ENCODE measurements around the gene CBX2.

CBX2 gene

DNA sequence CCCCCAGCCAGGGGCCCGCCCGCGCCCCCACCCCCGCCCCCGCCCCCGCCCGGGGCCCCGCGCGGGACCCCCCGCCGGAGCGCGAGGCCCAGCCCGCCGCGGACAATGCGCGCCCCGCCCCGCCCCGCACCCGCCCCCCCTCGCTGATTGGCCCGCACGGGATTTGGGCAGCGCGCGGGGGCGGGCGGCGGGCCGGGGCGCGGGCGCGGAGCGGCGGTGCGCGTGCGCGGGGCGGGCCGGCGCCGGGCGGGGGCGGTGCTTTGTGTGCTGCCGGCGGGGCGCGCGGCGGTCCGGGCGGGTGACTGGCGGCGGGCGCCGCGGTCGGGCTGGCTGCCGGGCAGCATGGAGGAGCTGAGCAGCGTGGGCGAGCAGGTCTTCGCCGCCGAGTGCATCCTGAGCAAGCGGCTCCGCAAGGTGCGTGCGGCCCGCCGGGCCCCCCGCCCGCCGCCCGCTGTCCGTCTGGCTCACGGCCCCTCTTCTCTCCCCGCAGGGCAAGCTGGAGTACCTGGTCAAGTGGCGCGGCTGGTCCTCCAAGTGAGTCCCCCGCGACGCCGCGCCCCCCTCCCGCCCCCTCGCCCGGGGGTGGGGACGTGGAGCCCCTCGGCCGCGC lies at the start of gene CBX2:
Gene CBX2, plus strand, starts transcription at position 255 of the 610 bp plus-strand sequence. Its CDS starts 88 bp downstream, at position 343.
- peak; percentile 66 for DNase-seq (ENCODE audit: low read depth)

DNA sequence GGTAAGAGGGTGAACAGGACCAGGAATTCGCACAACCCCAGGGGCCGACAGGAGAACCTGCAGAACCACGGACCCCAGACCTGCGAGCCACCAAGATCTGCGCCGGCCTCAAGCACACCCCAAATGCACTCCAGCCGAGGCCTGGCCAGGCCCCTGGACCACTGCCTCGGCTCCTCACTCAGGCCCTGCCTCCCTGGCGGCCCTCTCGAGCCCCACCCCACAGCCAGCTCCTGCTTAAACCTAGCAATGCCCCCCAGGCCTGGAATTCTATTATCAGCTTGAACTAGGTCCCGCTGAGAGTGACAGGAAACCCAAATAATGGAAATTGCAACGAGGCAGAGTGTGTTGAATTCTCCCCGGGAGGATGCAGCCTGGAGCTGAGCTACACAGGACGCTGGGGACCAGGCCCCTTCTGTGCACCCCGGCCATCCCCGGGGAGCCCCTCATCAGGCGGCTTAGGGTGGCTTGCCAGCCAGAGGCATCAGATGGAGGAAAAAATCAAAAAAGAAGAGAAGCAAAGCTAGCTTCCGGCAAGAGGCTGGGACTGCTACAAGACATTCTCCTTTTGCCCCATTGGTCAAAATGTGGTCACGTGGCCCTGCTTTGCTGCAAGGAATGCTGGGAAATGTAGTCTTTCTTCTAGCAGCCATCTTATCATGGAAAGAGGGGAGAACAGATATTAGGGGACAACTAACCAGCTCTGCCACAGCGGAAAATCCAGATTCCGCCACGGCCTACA lies 49.6 kb upstream of the CBX2 start:
- peak; percentile 67 for DNase-seq (ENCODE audit: low read depth)

DNA sequence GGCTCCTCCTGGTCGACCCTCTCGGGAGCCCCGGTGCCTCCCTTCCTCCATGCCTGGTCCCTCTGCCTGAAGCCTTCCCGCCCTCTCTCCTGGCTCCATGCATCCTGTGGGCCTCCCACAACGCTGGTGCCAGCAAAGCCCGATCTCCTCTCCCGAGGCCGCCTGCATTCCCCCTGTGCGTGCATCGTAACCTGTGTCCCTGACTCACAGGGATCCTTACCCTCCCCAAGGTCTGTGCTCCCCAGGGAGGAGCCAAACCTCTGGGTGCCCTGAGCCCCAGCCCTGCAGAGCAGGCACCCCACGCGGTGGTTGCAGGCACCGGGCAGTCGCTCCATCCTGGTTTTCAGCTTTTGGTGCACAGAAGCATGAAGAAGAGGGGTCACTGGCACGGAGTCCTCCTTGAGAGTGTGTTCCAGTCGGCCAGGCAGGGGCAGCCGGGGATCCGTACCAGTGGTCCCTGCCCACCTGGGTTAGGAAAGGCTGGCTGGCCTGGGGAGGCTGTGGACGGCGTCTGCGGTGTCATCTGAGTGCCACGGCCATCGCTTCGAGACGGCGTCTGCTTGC lies 49.0 kb upstream of the CBX2 start:
- DNase-seq (ENCODE audit: low read depth): no peak

DNA sequence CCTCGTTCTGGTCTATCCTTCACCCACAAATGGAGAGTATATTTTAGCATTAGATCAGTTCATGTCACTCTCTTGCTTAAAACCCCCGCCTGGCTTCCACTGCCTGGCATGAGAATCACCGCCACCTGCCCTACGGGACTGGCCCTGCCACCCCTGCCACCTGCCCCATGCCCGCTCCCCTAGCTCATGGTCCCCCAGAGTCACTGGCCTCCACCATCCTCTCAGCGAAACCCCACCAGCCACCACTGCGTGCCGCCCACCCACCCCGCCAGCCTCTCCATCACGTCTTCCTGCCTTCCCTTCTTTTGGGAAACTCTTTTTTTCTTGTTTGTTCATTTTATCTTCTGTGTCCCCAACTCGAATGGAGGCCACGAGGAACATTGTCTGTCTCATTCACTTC lies 48.2 kb upstream of the CBX2 start:
- no peak for DNase-seq (ENCODE audit: low read depth)

DNA sequence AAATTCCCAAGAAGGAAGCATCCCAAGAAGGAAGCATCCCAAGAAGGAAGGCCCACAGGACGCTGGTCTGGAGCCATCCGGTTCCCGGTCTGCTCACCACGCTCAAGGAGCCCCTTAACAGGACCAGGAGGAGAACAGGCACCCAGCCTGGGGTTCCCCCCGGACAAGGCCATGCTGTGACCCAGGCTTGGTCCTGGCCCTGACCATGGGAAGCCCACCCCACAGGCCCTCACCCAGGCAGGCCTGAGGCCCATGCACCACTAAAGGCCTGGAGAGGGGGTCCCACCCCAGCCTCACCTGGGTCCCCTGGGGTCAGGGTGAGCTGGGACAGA lies 47.5 kb upstream of the CBX2 start:
- DNase-seq (ENCODE audit: low read depth): no peak

DNA sequence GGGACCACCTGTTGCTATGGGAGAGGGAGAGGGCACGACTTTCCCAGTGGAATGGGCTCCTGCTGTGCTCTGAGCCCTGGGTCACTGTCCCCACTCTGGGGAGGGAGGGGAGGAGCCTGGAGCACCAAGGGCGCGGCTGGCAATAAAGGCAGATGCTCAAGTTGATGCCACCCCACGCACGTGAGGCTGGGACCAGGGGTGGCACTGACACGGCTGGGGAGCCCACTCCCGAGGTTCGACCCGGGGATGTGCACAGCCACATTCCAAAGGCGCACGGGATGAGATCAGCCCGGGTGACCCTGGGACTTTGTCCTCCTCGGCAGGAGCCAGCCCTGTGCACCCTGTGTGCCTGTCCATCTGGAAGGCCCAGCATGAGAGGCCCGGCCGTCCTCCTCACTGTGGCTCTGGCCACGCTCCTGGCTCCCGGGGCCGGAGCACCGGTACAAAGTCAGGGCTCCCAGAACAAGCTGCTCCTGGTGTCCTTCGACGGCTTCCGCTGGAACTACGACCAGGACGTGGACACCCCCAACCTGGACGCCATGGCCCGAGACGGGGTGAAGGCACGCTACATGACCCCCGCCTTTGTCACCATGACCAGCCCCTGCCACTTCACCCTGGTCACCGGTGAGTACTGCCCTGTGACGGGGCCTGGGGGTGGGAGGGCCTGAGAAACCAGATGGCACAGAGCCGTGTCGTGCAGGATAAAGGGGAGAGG lies 47.0 kb upstream of the CBX2 start, which contains the start of gene ENPP7:
Gene ENPP7, plus strand, starts transcription at position 175 of the 715 bp plus-strand sequence. Its CDS starts 197 bp downstream, at position 372.
- no peak for DNase-seq (ENCODE audit: low read depth)

DNA sequence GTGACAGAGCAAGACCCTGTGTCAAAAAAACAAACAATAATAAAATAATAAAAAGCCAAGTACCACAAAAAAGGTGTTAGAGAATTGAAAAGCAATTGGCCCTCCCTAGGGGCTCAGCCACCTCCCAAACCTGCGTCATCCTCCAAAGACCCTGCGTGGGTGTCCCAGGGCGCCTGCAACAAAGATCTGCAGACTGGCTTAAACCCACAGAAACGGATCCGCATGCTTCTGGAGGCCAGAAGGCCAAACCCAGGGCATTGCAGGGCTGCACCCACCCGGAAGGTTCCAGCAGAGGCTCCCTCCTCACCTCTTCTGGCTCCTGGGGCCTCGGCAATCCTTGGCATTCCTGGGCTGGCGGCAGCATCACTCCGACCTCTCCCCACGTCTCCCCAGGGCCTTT lies 45.7 kb upstream of the CBX2 start:
- DNase-seq (ENCODE audit: low read depth): no peak

DNA sequence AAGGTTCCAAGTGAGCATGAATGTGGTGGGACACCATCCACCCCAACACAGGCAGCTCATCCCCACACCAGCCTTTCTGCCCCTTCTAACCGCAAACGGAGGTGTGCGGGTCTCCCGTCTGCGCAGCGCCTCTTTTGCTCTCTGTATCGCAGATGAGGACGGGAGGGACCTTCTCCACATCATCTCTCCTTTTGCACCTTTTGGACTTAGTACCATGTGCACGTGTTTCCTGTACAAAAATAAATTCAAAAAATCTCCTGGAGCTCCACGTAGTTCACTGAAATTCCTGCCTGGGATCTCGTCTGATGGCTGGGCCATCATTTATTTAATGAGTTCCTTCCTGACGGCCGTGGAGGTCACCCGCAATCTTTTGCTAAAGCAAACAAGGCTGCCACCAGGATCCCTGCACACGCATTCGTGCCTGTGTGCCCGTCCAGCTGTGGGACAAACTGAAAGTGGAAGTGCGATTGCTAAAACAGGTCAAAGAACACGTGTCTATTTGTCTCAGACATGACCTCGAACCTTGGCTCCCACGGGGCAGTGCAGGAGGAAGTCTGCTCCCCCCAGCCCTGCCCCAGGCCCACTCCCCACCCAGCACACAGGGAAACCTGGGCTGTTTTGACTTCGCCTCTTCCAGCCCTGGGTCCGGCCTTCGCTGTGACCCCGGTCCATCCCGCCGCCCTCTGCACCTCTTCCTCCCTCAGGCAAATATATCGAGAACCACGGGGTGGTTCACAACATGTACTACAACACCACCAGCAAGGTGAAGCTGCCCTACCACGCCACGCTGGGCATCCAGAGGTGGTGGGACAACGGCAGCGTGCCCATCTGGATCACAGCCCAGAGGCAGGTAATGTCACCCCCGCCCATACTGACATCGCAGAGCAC lies 44.9 kb upstream of the CBX2 start:
- no peak for DNase-seq (ENCODE audit: low read depth)

DNA sequence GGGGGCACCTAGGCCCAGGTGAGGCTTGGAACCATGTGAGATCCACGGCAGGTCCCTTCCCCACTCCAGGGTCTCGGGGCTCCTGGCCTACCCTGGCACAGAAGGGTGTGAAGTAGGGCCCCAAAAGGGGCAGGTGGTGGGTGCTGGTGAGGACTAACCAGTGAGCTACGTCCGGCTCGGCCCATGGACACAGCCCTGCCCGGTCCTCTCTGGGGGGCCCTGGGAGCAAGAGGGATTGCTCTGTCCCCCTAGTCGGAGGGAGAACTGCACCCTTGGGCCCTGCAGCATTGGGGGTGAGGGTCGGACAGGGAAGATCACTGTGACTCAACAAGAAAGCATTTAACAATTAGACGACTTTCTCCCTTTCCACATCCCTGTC lies 44.3 kb upstream of the CBX2 start:
- no peak for DNase-seq (ENCODE audit: low read depth)

DNA sequence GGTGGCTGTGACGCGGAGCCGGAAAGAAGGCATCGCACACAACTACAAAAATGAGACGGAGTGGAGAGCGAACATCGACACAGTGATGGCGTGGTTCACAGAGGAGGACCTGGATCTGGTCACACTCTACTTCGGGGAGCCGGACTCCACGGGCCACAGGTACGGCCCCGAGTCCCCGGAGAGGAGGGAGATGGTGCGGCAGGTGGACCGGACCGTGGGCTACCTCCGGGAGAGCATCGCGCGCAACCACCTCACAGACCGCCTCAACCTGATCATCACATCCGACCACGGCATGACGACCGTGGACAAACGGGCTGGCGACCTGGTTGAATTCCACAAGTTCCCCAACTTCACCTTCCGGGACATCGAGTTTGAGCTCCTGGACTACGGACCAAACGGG lies 42.9 kb upstream of the CBX2 start:
- DNase-seq (ENCODE audit: low read depth): no peak

DNA sequence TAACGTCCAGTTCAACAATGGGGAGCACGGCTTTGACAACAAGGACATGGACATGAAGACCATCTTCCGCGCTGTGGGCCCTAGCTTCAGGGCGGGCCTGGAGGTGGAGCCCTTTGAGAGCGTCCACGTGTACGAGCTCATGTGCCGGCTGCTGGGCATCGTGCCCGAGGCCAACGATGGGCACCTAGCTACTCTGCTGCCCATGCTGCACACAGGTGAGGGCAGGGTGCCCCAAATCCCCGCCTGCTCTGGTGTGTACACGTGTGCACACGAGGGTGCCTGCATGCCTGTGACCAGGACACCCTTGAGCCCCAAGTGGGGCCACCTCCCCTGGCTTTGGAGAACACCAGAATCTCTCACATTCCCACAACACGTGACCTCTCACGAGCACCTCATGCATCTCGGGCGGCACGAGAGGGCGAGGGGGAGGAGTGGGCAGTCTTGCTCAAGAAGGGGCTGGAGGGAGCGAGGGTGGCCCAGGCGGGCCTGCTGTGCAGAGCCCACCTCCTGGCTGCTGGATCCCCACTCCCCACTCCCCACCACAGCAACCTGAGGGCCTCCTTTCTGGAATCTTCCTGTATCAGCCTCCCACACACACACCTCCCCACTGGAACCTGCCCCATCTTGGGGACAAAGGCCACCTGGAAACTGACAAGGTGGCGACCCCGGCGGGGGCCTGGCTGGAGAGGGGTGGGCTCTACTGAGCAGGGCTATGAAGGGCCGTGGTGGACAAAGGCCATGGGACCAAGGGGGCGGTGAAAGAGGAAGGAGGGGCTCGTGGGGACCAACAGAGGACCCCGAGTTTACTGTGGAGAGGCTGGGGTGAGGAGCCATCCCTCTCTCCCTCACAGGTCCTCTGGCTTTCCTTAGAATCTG lies 40.7 kb upstream of the CBX2 start:
- no peak for DNase-seq (ENCODE audit: low read depth)

DNA sequence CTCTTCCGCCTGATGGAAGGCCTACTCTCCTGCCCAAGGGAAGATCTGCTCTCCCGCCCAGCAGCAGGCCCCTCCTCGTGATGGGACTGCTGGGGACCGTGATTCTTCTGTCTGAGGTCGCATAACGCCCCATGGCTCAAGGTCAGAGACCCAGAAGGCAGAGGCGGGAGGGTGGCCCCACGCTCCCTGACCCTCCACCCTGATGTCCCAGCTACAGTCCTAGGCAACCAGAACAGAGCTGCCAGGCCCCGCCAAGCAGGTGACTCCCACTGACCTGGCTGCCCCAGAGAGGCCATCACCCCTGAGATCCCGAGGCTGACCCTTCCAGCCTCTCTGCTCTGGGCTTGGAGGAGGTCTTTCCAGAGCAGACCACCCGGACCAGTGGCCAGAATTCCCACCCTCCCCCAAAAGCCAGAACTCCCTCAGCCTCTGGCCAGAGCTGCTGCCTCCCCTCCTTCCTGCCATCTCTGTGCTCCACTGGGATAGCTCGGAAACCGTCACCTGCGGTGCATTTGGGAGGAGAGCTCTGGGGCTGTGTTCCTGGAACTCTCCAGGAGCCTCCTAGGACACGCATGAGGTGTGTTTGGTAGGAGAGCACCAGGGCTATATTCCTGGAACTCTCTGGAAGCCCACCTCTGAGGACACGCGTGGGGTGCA lies 39.9 kb upstream of the CBX2 start:
- no peak for DNase-seq (ENCODE audit: low read depth)

DNA sequence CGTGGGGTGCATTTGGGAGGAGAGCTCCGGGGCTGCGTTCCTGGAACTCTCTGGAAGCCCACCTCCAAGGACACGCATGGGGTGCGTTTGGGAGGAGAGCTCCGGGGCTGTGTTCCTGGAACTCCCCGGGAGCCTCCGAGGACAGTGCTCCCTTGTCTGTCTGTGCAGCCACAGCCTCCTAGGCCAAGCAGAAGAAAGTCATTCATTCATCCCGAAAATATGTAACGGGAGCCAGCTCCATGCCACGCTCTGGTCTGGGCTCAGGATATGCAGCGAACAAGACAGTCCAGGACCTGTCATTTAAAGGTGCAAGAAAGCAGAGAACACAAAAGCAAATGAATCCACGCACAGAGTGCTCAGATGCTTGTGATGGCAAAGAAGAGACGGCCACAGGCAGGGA lies 39.3 kb upstream of the CBX2 start:
- DNase-seq (ENCODE audit: low read depth): no peak

DNA sequence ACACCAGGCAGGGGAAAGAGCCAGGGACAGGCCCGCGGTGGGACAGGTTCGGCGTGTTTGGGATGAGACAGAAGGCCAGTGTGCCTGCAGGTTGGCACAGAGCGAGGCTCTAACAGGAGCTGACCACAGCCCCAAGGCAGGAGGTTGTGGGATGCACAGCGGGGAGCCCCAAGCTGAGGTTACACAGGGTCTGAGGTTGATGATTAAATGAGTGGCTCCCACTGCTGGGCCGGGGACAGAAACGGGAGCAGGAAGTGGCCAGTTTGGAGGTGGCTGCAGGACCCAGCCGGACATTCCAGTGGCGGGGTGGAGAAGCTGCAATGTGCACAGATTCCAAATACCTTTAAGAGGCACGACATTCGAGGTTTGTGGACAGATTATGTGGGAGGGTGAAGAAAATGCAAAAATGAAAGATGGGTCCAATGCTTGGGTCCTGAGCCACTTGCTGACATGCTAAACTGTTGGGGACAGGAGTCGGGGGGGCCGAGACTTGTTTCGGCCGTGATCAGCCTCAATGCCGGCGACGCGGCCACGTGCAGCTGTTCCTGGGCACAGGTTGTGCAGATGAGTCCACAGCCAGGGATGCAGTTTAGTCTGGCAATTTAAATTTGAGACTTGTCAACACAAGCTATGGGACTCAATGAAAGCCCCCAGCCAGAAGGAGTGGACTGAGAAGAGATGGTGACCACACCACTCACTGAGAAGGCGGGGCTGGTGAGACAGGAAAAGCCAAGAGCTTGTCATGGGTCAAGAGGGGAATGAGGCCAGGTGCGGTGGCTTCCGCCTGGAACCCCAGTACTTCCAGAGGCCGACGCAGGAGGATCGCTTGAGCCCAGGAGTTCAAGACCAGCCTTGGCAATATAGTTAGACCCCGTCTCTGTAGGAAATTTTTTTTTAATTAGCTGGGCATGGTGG lies 38.5 kb upstream of the CBX2 start:
- DNase-seq (ENCODE audit: low read depth): no peak

DNA sequence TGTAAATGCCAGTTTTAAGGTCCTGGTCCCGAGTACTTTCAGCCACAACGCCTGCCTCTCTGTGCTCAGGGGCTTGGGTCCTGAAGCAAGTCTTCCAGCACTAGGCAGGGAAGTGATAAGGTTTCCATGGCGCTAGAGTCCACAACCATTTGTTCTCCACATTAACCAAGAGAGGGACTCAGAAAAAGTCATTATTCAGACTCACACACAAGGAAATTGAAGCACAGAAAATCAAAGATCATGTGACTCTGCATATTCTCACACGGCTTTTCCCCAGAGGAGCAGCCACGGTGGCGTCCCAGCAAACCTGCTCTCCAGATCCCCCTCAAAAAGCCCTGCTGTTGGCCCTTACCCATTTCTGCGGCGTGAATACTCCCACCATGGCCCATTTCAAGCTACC lies 37.5 kb upstream of the CBX2 start:
- no peak for DNase-seq (ENCODE audit: low read depth)

DNA sequence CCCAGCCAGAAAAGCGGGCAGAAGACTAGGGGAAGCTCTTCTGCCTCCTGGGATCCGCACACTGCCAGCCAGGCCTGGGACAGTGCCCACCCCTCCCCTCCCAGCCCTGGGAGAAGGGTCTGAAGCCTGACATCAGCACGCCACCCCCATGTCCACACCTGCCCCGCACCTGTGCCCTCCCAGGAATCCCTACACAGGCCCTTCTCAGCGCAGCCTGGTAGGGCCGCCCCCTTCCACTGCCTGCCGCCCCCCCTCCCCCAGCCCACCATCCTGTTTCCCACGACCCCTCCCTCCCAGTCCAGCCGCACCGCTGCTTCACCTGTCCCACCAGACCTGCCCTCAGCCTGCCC lies 36.6 kb upstream of the CBX2 start:
- no peak for DNase-seq (ENCODE audit: low read depth)

DNA sequence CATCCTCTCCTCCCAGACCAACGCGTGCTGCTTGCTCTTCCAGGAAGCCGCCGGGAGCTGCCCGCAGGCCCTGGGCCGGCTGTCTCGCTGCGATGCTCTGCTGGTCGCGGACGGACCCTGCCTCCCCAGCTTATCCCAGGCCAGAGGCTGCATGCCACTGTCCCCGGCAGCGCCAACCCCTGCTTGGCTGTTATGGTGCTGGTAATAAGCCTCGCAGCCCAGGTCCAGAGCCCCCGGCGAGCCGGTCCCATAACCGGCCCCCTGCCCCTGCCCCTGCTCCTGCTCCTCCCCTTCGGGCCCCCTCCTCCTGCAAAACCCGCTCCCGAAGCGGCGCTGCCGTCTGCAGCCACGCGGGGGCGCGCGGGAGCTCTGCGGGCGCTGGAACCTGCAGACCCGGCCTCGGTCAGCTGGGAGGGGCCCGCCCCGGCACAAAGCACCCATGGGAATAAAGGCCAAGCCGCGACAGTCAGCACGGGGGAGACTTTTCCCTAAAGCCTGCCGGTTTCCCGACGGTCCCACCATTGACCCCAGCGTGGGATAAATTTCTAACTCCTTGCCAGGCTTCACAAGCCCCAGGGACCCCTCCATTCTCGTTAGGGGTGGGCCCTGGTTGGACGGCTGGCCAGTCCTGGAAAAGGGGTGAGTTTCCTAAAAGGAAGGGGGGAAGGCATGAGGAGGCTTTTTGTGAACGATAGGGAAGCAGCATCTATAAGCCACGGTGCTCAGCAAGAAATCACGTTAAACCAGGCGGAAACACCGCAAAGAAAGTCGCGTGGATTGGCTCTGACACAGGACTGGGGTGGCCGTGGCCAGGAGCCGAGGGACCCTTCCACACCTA lies 36.0 kb upstream of the CBX2 start:
- DNase-seq (ENCODE audit: low read depth): peak; percentile 48

DNA sequence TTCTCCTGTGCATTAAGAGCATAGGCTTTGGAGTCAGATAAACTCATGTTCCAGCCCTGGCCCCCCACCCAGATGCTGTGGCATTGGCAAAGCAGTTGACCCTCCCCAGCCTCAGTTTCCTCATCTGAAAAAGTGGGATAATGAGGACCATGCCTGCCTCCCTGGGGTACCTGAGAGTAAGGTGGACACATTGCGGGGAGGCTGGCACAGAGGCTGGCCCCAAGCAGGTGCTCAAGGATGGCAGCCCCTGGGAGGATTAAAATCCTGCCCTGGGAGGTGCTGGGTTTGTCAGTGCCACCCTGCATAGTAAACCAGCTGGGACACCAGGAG lies 35.4 kb upstream of the CBX2 start:
- DNase-seq (ENCODE audit: low read depth): no peak
